Measurements from ENCODE around the gene JAKMIP1.

The JAKMIP1 gene

DNA sequence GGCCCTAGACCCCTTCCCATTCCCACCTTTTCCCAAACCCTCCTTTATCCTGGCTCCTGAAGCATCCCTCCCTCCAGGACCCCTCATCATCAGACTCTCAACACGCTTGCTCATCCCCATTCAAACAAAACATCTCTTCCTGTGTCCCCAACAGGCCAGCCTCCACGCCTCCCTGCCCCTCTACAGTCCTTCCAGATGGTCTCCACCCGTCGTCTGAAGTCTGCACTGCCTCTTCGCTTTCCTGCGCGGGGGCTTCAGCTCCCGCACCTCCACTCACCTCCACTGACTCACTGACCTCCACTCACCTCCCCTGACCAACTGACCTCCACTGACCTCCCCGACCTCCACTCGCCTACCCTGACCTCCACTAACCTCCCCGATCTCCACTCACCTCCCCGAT lies 39.8 kb downstream of the JAKMIP1 start:
- Histone ChIP-seq H3K4me3 (ENCODE audit: low read depth, low read length) (no peak overlapping the region), H3K27me3 (replicated peaks) (no peaks in the 10 kb centered on the region), H3K36me3 (replicated peaks) (no peaks in the 10 kb centered on the region), H3K27ac (no peak overlapping the region)
- no peak for TF ChIP-seq CTCF (IDR thresholded peaks at IDR 0.05; ENCODE audit: low read depth, low read length, missing control alignments)
- DNase-seq = no peak
- in situ Hi-C loops (cut with HindIII; ENCODE audit: low pct_ligation_motif_present, low sequenced_read_pairs) = no loop called here

- H3K27me3 ChIP-seq (replicated peaks) = no peaks in the 10 kb centered on the region
- TF ChIP-seq CTCF (IDR thresholded peaks at IDR 0.05; ENCODE audit: low read depth, low read length, missing control alignments) = no peak
- no peak overlapping the region for H3K4me3 ChIP-seq (ENCODE audit: low read depth, low read length)
- H3K27ac ChIP-seq = no peak overlapping the region
- H3K36me3 ChIP-seq (replicated peaks) = no peaks in the 10 kb centered on the region
- DNase-seq = no peak
- in situ Hi-C loops (cut with HindIII; ENCODE audit: low pct_ligation_motif_present, low sequenced_read_pairs) = no loop called here
Measured at GRCh38 chr4:6157926-6158325, 42.4 kb downstream of the JAKMIP1 start.

- TF ChIP-seq CTCF (IDR thresholded peaks at IDR 0.05; ENCODE audit: low read depth, low read length, missing control alignments) = no peak
- Histone ChIP-seq H3K4me3 (ENCODE audit: low read depth, low read length) (no peak overlapping the region), H3K27me3 (replicated peaks) (no peaks in the 10 kb centered on the region), H3K27ac (no peak overlapping the region), H3K36me3 (replicated peaks) (no peaks in the 10 kb centered on the region)
- no peak for DNase-seq
- in situ Hi-C loops (cut with HindIII; ENCODE audit: low pct_ligation_motif_present, low sequenced_read_pairs) = no loop called here
Measured at GRCh38 chr4:6155996-6156750, 44.2 kb downstream of the JAKMIP1 start.

GRCh38 chr4:6154875-6155274 lies 45.5 kb downstream of the JAKMIP1 start:
- Histone ChIP-seq H3K36me3 (replicated peaks) (no peaks in the 10 kb centered on the region), H3K27me3 (replicated peaks) (no peaks in the 10 kb centered on the region), H3K4me3 (ENCODE audit: low read depth, low read length) (no peak overlapping the region), H3K27ac (no peak overlapping the region)
- TF ChIP-seq CTCF (IDR thresholded peaks at IDR 0.05; ENCODE audit: low read depth, low read length, missing control alignments) = no peak
- no peak for DNase-seq
- in situ Hi-C loops (cut with HindIII; ENCODE audit: low pct_ligation_motif_present, low sequenced_read_pairs) = no loop called here

DNA sequence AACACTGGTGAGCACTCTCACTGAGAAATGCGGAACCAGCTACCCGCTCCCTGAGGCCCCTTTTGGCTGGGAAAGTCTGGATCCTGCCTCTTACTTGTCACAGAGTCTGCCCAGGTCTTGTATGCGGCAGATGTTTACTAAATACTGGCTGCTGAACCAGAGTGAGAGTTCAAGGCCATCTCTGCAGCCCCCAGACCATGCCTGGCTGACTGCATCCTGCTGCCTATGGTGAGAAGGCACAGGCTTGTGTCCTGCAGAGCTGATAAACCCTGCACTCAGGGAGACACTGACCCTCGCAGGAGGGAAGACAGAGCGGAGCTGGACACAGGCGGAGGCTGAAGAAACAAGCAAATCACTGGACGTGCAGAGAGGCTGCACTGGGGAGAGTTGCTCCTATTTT lies 46.5 kb downstream of the JAKMIP1 start:
- H3K27me3 ChIP-seq (replicated peaks) = no peaks in the 10 kb centered on the region
- DNase-seq = no peak
- no peaks in the 10 kb centered on the region for H3K36me3 ChIP-seq (replicated peaks)
- no peak overlapping the region for H3K4me3 ChIP-seq (ENCODE audit: low read depth, low read length)
- in situ Hi-C loops (cut with HindIII; ENCODE audit: low pct_ligation_motif_present, low sequenced_read_pairs) = no loop called here
- TF ChIP-seq CTCF (IDR thresholded peaks at IDR 0.05; ENCODE audit: low read depth, low read length, missing control alignments) = no peak
- no peak overlapping the region for H3K27ac ChIP-seq

Measured in brain microvascular endothelial cell (primary cell).